Duodenal mucosa (tissue), 2 donors: ENCODE results near the gene MAGI1.

Source experiments
- H3K27ac ChIP-seq: one replicate; pipeline ENCODE4 v1.7.0; 2013; ENCODE audit warnings: low read depth, low read length
- H3K27me3 ChIP-seq, 2 donors: one replicate each; pipeline ENCODE4 v1.7.0; 2013; ENCODE audit warnings: low read length in 2 of 2, control low read depth in 1 of 2; ENCODE audit not compliant: insufficient read depth in 2 of 2, control insufficient read depth in 1 of 2
- H3K36me3 ChIP-seq, 2 donors: one replicate each; pipeline ENCODE4 v1.7.0; 2013; ENCODE audit warnings: low read length in 2 of 2, control low read depth in 1 of 2; ENCODE audit not compliant: insufficient read depth in 2 of 2, control insufficient read depth in 1 of 2
- H3K4me1 ChIP-seq, 2 donors: one replicate each; pipeline ENCODE4 v1.7.0; 2013; ENCODE audit warnings: low read length in 2 of 2, control low read depth in 1 of 2; ENCODE audit not compliant: insufficient read depth in 2 of 2, control insufficient read depth in 1 of 2
- H3K4me3 ChIP-seq, 2 donors: one replicate each; pipeline ENCODE4 v1.7.0; 2013; ENCODE audit warnings: low read length in 2 of 2, low read depth in 1 of 2
- H3K9ac ChIP-seq, 2 donors: one replicate each; pipeline ENCODE4 v1.7.0; 2013; ENCODE audit warnings: low read length in 2 of 2, low read depth in 1 of 2
- H3K9me3 ChIP-seq, 2 donors: one replicate each; pipeline ENCODE4 v1.7.0; 2013; ENCODE audit warnings: low read length in 2 of 2, control low read depth in 1 of 2; ENCODE audit not compliant: control insufficient read depth in 1 of 2

The MAGI1 gene

DNA sequence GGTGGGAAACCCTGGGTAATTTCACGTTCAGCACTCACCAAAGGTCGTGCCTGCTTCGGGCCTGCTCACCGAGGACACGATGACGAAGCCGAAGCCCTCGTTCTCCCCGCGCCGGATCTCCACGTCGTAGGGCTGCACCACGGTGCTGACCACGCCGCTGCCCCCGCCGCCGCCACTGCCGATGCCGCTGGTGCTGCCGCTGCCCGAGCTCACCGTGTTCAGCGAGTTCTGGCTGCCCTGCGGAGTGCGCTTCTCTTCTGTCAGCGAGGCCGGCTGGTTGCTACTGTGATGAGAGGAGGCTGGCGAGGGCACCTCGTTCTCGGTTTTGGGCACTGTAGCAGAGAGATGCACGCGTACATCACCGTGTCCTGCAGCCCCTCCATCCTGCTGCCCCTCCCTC is 659.5 kb downstream of the MAGI1 start:
- Histone ChIP-seq H3K9me3 (no peaks in the 10 kb centered on the region), H3K4me1 (no peaks in the 10 kb centered on the region), H3K9ac (no peak overlapping the region), H3K27ac (no peak overlapping the region), H3K27me3 (no peaks in the 10 kb centered on the region), H3K4me3 (no peak overlapping the region), H3K36me3 (peaks cover 10 to 29% of the 10 kb centered on the region in 2 donors)

- H3K9me3 ChIP-seq: no peaks in the 10 kb centered on the region
- no peak overlapping the region for H3K9ac ChIP-seq
- H3K36me3 ChIP-seq: peaks cover 10 to 24% of the 10 kb centered on the region in 2 donors
- no peak overlapping the region for H3K4me3 ChIP-seq
- H3K27ac ChIP-seq: no peak overlapping the region
- no peaks in the 10 kb centered on the region for H3K27me3 ChIP-seq
- no peaks in the 10 kb centered on the region for H3K4me1 ChIP-seq
Measured at GRCh38 chr3:65377637-65378036, 661.1 kb downstream of the MAGI1 start.

- Histone ChIP-seq H3K9me3 (no peaks in the 10 kb centered on the region), H3K9ac (no peak overlapping the region), H3K4me3 (no peak overlapping the region), H3K27ac (no peak overlapping the region), H3K36me3 (peaks cover 10 to 15% of the 10 kb centered on the region in 2 donors), H3K27me3 (no peaks in the 10 kb centered on the region), H3K4me1 (no peaks in the 10 kb centered on the region)
Measured at GRCh38 chr3:65376426-65376825, 662.3 kb downstream of the MAGI1 start.

GRCh38 chr3:65371053-65371452 is 667.7 kb downstream of the MAGI1 start:
- Histone ChIP-seq H3K9me3 (no peaks in the 10 kb centered on the region), H3K36me3 (no peaks in the 10 kb centered on the region), H3K27me3 (no peaks in the 10 kb centered on the region), H3K27ac (no peak overlapping the region), H3K4me3 (no peak overlapping the region), H3K9ac (no peak overlapping the region), H3K4me1 (no peaks in the 10 kb centered on the region)

GRCh38 chr3:65368866-65369265 is 669.9 kb downstream of the MAGI1 start:
- Histone ChIP-seq H3K9me3 (no peaks in the 10 kb centered on the region), H3K36me3 (no peaks in the 10 kb centered on the region), H3K4me1 (no peaks in the 10 kb centered on the region), H3K27me3 (no peaks in the 10 kb centered on the region), H3K27ac (no peak overlapping the region), H3K4me3 (no peak overlapping the region), H3K9ac (no peak overlapping the region)

GRCh38 chr3:65362688-65363087 is 676.0 kb downstream of the MAGI1 start:
- no peaks in the 10 kb centered on the region for H3K9me3 ChIP-seq
- H3K9ac ChIP-seq: no peak overlapping the region
- H3K27me3 ChIP-seq: no peaks in the 10 kb centered on the region
- H3K36me3 ChIP-seq: peaks cover 4% of the 10 kb centered on the region in 2 donors
- no peak overlapping the region for H3K27ac ChIP-seq
- H3K4me1 ChIP-seq: no peaks in the 10 kb centered on the region
- H3K4me3 ChIP-seq: no peak overlapping the region

- Histone ChIP-seq H3K27ac (no peak overlapping the region), H3K36me3 (peaks cover 4 to 9% of the 10 kb centered on the region in 2 donors)
Measured at GRCh38 chr3:65361448-65361847, 677.3 kb downstream of the MAGI1 start.

DNA sequence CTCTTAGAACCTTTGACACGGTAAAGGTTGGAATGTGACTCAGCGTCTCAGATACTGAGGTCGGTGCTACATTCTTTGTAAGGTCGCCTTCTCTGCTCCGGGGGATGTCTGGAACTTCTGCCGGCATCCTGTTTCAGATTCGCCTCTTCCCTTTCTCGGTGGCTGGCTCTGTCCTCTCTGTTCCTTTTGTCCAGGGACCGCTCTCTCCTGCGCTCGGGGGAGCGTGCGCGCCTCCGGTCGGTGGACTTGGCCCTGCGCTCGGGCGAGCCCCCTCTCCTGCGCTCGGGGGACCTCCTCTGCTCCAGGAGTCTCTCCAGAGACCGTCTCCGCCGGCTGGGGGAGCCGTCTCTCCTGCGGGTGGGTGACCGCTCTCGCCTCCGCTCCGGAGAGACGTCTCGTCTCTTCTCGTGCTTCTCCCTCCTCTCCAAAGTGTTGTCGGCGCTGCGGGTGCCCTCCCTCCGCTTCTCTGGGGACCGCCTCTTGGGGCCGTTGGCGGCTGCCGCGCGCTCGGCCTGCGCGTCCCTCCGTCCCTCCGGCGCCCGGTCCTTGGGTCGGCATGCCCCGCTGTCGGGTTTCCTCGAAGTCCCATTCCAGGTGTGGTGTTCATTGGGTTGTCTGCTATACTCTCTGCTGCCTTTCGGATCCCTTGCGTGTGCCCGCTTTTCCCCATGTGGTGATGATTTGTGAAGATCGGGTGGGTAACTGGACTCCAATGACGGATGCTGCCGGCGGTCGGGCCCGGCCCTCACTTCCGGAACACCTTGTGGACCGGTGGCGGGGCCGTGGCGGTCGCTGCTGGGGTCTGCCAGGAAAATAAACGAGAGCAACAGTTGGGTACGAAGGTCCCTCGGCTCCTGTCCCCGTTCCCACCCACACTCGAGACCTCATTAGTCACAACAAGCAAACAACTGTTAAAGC is 682.1 kb downstream of the MAGI1 start:
- peak overlapping the region in 1 of 2 donors; percentile 21 for H3K4me3 ChIP-seq

More at GRCh38 chr3:65361448-65361847, 677.3 kb downstream of the MAGI1 start:
- H3K4me3 ChIP-seq: no peak overlapping the region
- no peaks in the 10 kb centered on the region for H3K9me3 ChIP-seq
- no peak overlapping the region for H3K9ac ChIP-seq
- H3K4me1 ChIP-seq: no peaks in the 10 kb centered on the region
- no peaks in the 10 kb centered on the region for H3K27me3 ChIP-seq

GRCh38 chr3:65354880-65355279 is 683.8 kb downstream of the MAGI1 start:
- no peak overlapping the region for H3K27ac ChIP-seq
- H3K9me3 ChIP-seq: no peaks in the 10 kb centered on the region

More for the DNA sequence above, 682.1 kb downstream of the MAGI1 start:
- Histone ChIP-seq H3K36me3 (peaks cover 1 to 9% of the 10 kb centered on the region in 2 donors), H3K9me3 (no peaks in the 10 kb centered on the region), H3K27me3 (no peaks in the 10 kb centered on the region), H3K9ac (no peak overlapping the region), H3K4me1 (peaks cover 0 to 2% of the 10 kb centered on the region in 2 donors), H3K27ac (no peak overlapping the region)

DNA sequence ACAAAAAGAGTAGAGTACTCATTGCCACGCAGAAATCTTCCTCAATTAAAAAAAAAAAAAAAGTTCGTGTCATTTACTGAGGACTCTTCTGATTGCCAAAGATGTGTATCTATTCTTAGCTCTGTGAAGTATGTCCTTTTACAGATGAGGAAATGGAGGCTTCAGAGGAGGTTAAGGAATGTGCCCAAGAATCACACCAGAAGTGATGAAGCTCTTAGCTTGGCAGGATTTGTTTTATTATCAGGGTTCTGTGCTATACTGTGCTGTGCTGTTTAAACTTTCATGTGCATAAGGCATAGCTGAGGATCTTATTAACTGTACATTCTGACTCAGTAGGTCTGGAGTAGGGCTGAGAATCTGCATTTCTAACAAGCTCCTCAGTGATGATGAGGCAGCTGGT is 685.8 kb downstream of the MAGI1 start:
- Histone ChIP-seq H3K4me3 (no peak overlapping the region), H3K4me1 (peaks cover 14 to 18% of the 10 kb centered on the region in 2 donors), H3K9ac (no peak overlapping the region), H3K27ac (no peak overlapping the region), H3K36me3 (peaks cover 0 to 4% of the 10 kb centered on the region in 2 donors), H3K9me3 (no peaks in the 10 kb centered on the region), H3K27me3 (no peaks in the 10 kb centered on the region)

More at GRCh38 chr3:65354880-65355279, 683.8 kb downstream of the MAGI1 start:
- H3K9ac ChIP-seq: no peak overlapping the region
- no peak overlapping the region for H3K4me3 ChIP-seq
- H3K27me3 ChIP-seq: no peaks in the 10 kb centered on the region
- H3K4me1 ChIP-seq: peaks cover 10 to 17% of the 10 kb centered on the region in 2 donors
- peaks cover 0 to 4% of the 10 kb centered on the region in 2 donors for H3K36me3 ChIP-seq
